Putamen (tissue), 1 donor: Measurements from ENCODE around the gene ALDH1L2.
A peak's percentile ranks its signal among the peaks of the same experiment; 100 is the strongest.

Experiments used
- DNase-seq: peaks from one replicate; pipeline ENCODE4 v3.0.0-alpha.2; 2016; ENCODE audit warnings: low spot score

The ALDH1L2 gene

DNA sequence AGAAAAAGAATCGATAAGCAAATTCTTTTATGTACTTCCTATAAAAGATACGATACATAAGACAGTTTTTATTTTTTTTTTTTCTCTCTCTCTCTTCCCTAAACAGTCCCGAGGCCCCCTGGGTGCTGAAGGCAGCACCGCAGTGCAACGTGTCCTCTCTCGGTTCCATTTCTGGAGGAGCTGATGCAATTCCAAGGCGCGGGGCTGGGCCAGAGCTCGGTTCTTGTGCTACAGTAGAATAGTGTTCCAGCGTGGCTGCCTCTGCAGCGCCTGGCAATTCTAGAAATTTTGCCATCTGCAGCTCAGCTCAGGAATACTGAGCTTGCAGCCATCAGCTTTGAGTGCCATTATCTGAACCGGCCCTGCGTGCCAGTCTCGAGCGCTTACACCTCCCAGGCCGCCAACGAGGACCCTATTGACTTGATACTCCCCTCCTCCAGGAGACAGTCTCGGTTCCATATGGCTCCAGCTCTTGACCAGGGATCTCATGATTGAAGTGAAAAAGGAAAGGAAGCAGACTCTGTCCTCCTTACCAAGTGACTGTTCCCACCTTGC lies 630 bp downstream of the ALDH1L2 start:
- DNase-seq: peak; percentile 37

DNA sequence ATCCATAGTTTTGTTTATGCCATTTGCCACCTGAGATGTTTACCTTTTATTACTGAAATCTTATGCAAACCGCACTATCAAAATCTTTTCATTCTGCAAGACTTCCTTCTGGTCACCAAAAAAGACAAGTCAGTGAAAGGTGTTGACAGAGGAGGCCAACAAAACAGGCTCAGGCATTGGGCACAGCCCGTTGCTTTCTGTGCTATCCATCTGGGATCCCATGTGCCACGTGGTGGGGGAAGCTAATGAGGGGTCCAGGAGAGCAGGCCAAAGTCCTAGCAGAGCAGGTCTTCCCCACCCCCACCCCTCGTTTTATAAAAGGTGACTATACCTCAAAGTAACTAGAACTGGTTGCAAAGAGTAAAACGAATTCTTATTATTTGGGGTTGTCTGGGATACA lies 1.2 kb downstream of the ALDH1L2 start:
- no peak for DNase-seq

DNA sequence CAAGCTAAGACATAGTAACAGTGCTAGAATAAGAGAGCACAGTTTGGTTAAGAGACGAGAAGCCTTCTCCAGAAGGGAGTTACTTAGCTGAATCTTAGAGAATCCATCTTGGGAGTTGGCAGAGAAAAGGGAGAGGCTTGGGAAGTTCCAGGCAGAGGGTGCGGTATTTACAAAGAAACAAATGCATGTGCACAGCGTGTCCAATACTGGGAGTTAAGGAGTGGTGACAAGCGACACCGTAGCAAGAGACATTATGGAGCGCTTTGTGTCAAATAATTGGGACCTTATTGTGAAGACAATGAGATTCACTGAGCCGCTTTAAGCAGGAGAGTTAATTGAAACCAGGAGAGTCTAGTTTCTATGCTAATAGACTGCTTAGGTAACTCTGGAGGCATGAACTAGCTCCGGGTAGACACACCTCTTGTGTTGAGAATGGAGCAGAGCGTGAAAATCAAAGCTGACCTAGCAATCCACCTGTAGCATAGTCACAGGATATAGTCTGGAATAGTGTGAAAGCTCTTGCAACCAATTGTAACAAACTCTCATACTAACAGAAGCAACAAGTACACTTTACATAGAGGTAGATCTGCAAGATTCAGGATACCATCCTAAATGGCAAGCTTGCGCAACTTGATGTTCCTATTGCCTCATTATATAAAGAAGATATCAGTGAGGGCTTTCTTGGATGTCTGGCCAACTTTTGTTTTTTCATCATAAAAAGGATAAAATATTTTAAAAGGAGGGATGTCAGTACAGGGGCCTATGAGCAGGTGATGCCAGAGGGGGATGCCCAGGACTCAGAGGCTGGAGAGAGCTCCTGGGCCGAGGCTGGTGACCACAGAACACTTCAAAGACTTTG lies 5.3 kb downstream of the ALDH1L2 start:
- DNase-seq: no peak

DNA sequence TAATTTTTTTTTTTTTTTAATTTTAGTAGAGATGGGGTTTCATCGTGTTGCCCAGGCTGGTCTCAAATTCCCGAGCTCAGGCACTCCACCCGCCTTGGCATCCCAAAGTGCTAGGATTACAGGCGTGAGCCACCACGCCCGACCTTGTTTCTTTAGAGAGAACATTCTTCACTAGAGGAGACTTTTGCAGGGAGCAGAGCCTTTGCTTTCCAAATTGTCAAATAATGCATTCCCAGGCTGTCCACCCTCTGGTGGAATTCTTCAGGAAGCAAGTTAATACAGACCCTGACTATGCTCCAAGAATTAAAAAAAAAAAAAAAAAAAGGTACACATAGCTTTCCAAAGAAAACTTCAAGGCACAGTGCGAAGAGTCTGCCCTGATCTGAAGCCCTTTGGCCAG lies 6.8 kb downstream of the ALDH1L2 start:
- no peak for DNase-seq

DNA sequence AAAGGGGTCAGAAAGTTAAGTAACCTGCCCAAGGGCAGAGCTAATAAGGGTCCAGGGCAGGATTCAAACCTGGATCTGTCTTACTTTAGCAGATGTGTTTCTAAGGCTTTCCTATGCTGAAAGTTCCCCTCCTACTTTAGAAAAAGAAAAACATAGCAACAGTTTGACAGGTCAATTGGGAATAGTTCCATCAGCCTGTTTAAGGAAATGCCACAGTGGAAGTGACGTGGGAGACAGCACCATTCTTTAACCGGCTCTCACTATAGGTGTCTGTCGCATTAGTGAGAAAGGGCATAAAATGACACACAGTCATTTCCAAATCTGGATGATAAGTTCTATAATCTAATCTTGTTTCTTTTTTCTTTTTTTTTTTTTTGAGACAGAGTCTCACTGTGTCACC lies 7.3 kb downstream of the ALDH1L2 start:
- DNase-seq: no peak

DNA sequence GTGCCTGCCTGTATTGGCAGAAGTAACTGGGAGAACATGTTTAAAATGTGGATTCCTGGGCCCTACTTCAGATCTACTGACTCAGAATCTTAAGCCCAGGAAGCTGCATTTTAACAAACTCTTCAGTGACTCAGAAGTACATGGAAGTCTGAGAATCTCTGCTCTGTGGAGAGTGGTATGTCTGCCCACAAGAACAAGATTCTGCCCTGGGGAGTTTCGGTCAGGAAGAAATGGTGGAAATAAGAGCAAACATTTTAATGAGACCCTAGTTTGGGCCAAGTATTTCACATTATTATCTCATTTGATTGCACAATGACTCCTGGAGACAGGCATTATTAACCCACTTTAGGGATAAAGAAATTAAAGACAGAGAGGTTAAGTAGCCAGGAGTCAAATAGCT lies 8.2 kb downstream of the ALDH1L2 start:
- DNase-seq: no peak

DNA sequence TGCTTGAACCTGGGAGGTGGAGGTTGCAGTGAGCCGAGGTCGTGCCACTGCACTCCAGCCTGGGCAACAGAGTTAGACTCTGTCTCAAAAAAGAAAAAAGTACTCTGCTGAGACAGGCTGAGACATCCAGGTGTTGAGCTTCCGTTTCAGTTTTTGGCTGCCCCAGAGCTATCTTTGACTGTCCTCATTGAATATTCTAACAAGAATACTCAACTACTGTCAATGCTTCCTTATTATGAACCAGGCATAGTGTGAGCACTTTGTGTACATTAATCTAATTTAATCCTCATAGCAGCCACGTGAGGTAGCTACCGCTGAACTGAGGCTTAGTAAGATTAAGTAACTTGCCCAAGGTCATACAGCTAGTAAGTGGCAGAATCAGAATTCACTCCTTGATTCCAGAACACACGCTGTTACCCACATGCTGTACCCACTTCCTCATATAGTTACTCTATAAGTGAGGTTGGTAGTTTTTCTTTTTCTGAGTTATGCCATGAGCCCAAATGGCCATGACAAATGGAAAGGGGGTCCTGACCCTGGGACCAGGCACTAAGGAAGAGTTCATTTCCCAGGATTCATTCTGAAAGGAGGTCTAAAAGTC lies 11.3 kb downstream of the ALDH1L2 start:
- DNase-seq: no peak

DNA sequence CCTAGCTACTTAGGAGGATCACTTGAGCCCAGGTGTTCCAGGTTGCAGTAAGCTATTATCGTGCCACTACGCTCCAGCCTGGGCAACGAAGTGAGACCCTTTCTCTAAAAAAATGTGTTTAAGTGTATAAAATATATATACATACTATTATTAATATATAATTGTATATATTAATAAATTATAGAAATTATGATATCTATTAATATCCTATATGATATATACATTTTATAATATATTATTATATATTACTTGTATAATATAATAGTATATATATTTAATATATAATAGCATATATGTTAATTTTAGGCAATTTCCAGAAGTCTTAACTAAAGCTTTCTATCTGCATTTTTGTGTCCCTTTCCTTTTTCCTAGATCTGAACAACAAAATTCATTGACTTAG lies 12.3 kb downstream of the ALDH1L2 start:
- no peak for DNase-seq

DNA sequence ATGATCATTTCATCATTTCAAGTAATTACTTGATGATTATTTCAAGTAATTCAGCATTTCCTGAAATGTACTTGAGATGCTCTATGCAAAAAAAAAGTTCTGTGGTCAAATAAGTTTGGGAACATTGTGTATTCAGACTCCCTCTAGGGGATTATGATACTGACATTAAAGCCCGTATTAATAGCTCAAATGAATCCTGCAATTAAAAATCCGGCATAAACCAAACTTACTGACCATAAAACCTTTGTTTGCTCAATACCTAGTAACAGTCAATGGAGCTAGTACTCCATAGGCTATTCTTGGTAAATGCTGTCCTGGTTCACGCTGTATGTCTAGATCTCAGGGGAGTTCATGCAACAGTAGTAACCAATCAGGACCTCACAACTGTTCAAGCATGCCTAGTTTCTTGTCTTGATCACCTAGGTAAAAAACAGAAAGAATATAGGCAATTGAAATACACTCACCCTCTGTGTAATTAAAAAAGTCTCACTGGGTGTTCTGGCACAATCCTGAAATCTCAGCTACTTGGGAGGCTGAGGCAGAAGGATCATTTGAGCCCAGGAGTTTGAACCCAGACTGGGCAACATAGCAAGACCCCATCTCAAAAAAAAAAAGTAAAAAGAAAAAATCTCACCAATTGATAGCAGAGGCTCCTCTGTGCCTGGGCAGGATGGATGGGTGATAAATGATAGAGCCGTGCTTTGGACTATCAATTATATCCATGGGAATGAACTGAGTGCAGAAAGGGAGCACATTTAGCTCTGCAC lies 14.1 kb downstream of the ALDH1L2 start:
- no peak for DNase-seq

DNA sequence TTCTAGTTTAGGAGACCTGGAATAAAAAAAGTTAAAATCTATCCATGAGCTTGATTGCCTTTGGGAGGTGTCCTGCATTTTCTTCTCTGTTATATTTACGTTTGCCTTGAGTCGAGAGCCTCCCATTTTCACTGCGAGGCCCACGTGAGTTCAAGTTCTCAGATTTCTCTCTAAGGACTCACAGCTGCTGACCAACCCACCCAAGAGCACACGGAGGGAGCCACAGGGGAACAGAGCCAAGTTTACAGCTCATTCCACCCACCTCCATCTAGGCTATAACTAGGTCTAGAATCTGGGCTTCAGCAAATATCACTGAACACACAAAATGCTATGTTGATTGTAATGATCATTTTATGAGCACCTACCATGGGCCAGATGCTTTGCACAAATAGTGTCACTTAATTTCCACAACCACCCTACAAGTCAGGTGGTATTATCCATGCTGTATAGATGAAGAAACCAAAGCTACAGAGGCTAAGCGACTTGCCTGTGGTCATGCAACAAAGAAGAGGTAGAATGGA lies 16.7 kb downstream of the ALDH1L2 start:
- DNase-seq: no peak

DNA sequence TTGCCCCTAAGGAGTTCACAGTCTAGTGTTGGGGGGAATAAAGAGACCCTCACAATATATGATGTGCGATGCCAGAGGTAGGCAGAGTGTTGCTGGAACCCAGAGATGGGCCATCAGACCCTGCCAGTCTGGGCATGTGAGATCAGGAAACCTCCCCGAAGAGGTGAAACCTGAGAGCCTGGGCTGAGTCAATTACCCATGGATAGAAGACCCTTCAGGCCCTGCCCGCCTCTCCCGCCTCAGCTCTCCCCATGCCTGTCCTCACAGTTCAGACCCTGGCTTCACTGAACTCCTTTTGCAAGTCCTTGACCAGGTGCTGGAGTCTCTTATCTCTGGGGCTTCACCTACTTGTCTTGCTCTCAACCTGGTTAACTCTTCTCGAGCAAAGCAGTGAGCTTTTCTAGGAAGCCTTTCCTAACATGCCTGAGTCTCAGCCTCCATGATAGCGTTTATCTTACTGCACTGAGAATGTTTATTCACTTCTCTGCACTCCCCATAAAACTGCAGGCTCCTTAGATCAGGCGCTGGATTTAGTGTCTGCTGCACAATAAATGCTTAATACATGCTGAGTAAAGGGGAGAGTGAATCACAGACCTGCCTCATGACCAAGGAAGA lies 19.6 kb downstream of the ALDH1L2 start:
- DNase-seq: no peak

DNA sequence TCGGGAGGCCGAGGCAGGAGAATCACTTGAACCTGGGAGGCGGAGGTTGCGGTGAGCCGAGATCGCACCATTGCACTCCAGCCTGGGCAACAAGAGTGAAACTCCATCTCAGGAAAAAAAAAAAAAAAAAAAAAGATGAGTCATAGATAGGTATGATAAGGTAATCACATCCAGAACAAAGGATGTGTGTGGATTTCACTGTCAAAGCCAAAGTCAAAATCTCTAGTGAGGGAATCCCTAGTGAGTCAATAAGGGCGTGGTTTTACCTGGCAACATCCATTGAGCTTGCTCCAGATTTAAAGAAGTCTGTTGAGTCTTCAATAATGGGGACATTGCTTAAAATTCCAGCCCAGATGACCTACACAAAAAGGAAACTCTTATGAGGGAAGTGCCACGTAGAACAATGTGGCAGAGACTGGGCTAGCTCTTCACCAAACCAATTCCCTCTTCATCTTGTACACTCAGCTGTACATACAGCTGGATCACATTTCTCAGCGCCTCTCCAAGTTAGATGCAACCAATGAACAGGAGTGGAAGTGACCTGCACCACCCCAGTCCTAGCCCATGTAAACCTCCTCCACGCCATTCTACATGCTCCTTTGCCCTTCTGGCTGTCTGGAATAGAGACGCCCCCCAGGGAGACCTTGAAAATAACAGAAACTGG lies 23.4 kb downstream of the ALDH1L2 start:
- DNase-seq: no peak

DNA sequence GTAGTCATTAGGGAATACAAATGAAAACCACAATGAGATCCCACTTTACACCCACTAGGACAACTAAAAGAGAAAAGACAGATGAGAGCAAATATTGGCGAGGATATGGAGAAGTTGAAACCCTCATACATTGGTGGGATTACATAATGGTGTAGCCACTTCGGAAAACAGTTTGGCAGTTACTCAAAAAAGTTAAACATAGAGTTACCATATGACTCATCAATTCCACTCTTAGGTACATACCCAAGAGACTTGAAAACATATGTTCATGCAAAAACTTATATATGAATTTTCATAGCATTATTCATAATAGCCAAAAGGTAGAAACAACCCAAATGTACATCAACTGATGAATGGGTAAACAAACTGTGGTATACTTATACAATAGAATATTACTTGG lies 27.1 kb downstream of the ALDH1L2 start:
- no peak for DNase-seq

DNA sequence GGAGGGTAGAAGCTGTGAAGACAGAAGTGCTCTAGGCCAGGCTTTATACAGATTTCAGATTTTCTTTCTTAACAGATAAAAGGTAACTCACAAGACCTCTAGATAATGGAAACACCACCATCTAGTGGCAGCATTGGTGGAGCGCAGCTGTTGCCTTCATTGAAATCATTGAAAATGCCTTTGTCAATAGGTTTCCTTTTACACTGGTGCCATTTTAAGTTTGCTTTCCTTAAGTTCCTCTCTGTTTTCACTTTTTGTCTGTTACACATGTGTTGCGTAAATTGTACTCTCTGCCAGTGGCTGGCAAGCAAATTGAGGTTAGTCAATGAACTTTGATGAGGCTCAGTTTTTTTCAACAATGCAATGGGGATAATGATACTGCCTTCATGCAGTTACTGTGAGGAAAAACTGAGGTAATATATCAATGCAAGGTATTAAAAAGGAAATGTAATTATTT lies 31.1 kb downstream of the ALDH1L2 start:
- peak; percentile 67 for DNase-seq

DNA sequence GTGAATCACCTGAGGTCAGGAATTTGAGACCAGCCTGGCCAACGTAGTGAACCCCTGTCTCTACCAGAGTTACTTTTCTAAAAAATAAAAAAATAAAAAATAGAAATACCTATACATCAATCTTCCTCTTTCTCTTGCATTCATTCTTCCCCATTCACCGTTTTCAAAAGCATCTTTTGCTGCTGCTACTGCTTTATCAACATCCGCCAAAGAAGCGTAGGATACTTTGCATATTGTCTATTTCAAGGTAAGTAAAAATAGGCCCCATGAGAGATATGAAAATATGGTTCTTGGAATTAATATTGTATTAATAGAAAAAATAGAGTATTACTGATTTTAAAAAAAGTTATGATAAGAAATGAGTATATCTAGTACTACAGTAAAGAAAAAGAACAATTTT lies 32.3 kb downstream of the ALDH1L2 start:
- DNase-seq: no peak

DNA sequence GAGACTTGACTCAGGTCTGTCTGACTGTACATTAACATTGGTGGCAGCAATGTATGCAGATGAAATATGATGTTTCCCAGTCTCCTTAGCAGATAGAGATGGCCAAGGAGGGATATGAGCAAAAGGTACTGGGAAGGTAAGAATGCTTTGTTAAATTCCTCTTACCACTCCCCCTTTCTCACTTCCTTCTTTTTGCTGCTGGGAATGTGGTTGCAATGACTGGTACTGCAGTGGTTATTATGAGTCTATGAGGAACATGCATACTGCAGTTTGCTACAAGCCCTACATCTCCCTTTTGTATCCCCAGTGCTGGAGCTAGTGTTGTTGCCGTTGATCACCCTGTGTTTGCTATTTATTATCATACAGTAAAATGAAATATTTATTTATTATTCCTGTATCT lies 35.9 kb downstream of the ALDH1L2 start:
- no peak for DNase-seq

DNA sequence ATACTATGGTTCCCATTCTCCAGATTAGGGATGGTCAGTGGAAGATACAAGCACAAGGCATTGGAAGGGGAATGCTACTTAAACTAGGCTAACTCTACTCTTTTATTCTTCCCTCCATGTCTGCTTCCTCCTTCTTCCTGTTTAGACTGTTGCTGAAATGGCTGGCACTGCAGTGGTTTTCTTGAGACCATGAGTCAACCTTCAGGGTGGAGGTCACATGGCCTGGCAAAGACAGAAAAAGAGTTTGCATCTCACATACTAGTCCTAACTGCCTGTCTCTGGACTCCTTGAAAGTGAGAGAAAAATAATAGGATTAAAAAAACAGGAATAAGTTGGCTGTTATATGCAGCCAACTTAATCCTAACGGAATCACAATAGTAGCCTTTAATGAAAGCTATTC lies 37.0 kb downstream of the ALDH1L2 start:
- DNase-seq: no peak

DNA sequence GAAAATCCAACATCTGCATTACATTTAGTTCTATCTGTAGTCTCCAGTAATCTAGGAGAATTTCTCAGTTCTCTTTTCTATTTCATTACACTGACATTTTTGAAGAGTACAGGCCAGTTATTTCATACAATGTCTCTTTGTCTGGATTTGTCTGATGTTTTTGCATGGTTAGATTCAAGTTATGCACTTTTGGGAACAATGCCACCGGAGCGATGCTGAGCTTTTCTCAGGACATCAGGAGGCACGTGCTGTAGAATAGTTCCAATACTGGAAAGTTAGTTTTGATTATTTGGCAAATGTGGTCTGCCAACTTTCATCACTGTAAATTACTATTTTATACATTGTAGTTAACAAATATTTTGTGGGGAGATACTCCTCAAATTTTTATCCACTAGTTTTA lies 43.1 kb downstream of the ALDH1L2 start:
- DNase-seq: peak; percentile 3

DNA sequence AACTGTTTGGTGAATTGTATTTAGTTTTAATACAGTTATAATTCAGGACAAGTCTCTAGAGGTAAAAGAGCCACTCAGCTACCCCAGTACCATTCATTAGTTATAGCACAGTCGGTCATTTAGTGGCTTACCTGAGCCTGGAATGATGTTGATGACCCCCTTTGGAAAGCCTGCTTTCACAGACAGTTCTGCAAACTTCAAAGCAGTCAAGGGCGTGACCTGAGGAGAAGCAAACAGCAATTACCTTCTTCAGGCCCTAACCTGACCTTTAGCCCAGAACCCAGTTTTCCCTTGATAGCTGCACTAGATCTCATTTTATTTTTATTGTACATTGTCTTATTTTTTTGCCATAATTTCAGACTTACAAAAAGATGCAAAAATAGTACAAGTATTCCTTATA lies 43.8 kb downstream of the ALDH1L2 start:
- no peak for DNase-seq

DNA sequence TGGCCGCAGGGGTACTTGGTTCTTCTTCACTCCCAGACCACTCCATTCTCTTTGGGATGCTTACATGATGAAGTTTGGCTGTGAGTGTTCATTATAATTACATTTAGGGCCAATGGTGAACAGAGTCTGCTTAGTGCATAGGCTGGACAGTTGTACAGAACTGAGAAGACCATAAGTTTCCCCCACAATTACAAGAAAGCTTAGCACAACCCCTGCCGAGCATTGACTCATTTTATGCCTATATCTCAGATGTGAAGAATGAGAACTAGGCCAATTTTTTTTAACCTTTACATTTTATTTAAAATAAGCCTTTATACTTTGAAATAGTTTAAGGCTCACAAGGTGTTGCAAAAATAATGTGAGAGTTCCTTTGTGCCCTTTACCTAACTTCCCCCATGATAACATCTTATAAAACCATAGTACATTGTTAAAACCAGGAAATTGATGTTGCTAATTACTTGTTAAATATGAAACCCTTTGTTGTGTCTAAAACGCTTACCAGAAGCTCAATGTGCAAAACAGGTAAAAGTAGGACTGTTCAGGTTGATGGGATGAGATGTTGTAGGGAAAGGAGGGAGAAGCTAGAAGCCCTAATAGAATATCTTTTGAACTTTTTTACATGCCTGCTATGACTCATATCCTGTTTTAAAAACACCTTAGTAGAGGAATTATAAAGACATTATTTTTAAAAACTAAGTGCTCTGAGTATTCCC lies 47.2 kb downstream of the ALDH1L2 start:
- DNase-seq: no peak

DNA sequence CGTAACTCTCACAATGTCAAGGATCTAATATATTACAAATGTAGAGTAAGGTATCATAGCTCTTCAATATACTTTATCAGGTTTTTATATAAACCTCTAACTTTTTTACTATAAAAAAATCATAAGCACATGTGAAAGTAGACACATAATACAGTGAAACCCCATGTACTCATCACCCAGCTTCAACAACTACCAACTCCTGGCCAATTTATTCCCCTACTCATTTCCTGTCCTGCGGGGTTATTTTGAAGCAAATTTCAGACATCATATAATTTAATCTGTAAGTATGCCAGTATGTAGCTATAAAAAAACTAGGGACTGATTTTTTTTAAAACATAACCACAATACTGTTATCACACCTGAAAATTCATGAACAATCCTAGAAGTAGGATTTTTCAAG lies 50.4 kb downstream of the ALDH1L2 start:
- no peak for DNase-seq
